ES-I3 (cell line): Measurements from ENCODE around the gene RAD51B.
"Not testable (repeated sequence)": the region's sequence is repeated elsewhere in the genome, so short reads cannot be mapped to it uniquely, and the experiment has no call there.

Experiments used
- H3K36me3 ChIP-seq: 2 replicates; pipeline ENCODE4 v1.6.1; 2013; ENCODE audit warnings: mild to moderate bottlenecking, low read length, control low read depth, moderate library complexity; ENCODE audit not compliant: insufficient read depth
- H3K4me1 ChIP-seq: 2 replicates; pipeline ENCODE4 v1.6.1; 2013; ENCODE audit warnings: mild to moderate bottlenecking, control low read depth, low read length; ENCODE audit not compliant: insufficient read depth
- H3K9ac ChIP-seq: 2 replicates; pipeline ENCODE4 v1.6.1; 2013; ENCODE audit warnings: low read depth, mild to moderate bottlenecking, low read length, moderate library complexity
- H3K9me3 ChIP-seq: 2 replicates; pipeline ENCODE4 v1.6.1; 2013; ENCODE audit warnings: mild to moderate bottlenecking, low read length, moderate library complexity; ENCODE audit not compliant: control insufficient read depth, insufficient read depth

RAD51B gene

DNA sequence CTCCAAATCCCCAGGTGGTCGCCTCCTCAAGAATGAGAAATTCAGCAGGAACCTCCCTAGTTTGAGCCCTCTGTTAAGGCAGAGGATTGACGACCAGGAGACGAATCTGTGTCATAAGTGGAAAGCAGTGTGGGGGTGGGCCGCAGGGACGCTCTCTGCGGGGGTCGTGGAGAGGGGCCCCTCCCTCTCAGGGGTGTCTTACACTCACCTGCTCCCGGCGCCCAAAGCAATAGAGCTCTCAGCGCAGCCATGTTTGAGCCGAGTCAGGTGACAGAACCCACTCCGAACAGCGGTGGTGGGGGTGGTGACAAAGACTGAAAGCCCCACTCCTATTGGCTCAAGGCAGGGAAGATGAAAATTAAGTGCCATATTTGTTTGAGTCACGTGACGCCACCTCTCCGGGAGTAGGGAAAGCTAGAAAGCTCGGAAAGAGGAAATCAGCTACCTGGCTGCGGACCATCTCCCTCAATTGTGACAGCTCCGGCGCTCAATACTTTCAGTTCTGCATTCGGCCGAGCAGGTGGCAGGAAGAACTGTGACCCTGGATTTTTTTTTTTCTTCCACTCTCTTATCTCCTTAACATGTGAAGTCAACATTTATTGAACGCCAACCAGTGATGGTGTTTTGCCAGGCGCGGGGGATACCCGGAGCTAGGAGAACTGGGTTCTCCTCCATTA, 3.1 kb upstream of the RAD51B start, which contains the start of gene ZFYVE26:
Gene ZFYVE26 (minus strand): TSS at position 265 of the 677 bp plus-strand sequence. CDS start 627 bp downstream, outside the sequence.
- peaks cover 7% of the 10 kb centered on the region; the same call in 1 of the 2 replicates for H3K4me1 ChIP-seq
- H3K9me3 ChIP-seq, result no peaks in the 10 kb centered on the region
- peak within 1 kb of the TSS; percentile 87 for H3K9ac ChIP-seq
- peaks cover 2% of the 10 kb centered on the region; the same call in 1 of the 2 replicates for H3K36me3 ChIP-seq

DNA sequence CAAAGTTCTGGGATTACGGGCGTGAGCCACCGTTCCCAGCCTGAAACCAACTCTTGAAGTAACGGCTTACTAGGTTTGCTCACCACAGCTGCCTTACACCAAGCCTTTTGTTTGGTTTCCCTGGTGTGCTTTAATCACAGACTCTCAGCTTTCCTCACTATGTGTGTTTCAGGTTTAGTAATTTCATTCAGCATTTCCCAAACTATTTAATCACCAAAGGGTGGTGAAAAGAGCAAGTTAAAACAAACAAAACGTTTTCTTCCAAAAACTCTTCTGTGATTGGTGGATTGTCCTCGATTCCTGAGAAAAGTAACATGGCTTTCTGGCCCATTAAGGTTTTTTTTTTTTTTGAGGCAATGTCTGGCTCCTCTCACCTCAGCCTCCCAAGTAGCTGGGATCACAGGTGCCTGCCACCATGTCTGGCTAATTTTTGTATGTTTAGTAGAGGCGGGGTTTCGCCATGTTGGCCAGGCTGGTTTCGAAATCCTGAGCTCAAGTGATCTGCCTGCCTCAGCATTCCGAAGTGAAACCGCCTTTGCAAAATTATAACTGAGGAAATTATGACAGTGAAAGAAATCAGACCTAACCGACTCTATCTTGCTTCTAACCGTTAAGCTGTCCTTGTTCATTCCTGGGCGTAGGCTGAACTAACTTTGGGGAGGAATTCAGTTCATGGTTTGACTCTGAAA, 1.7 kb upstream of the RAD51B start:
- Histone ChIP-seq H3K4me1 (peaks cover 7% of the 10 kb centered on the region; the same call in 1 of the 2 replicates), H3K36me3 (no peaks in the 10 kb centered on the region), H3K9me3 (no peaks in the 10 kb centered on the region), H3K9ac (no peak overlapping the region)

DNA sequence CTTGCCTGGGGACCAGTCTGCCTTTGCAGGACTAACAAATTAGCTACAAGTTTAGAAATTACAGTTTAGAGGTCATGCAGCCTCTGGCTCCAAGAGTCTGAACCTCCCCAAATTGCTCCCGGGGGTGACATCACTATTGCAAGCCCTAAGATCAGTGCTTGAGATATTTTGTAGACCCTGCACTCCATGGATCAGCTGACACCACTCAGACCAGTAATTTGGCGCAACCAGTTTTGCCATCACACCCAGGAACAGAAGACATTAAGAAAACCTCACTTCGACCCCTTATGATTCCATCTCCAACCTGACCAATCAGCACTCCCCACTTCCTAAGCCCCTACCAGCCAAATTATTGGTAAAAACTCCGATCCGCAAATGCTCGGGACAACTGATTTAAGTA, 1.1 kb upstream of the RAD51B start:
- H3K9me3 ChIP-seq, H3K9ac ChIP-seq, H3K4me1 ChIP-seq, H3K36me3 ChIP-seq: not testable (repeated sequence)

DNA sequence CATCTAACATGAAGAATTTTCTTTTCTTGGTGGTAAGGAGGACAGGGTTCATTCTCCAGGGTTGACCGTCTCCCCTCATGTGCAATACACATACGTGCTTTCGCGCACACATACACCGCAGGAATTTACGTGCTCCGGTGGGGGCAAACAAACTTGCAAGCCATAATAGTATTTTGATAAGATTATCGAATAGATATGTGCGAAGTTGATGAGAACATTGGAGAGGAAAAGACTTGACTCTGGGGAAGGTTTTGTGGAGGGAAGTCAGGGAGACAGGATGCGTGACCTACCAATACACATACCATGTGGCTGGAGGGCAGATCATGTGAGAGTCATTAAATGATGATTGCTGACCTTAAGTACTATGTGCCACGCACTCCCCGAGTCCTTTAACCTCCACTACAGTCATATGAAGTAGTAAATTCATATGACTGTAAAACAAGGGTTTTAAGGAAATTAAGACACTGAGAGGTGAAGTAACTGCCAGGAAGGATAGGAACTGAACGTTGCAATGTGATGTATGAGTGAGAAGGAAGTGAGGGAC, 921 bp downstream of the RAD51B start:
- H3K9ac ChIP-seq, result peak overlapping the region; percentile 98
- peaks cover 4% of the 10 kb centered on the region; the same call in 1 of the 2 replicates for H3K4me1 ChIP-seq
- H3K9me3 ChIP-seq, result no peaks in the 10 kb centered on the region
- no peaks in the 10 kb centered on the region; the same call in 1 of the 2 replicates for H3K36me3 ChIP-seq

DNA sequence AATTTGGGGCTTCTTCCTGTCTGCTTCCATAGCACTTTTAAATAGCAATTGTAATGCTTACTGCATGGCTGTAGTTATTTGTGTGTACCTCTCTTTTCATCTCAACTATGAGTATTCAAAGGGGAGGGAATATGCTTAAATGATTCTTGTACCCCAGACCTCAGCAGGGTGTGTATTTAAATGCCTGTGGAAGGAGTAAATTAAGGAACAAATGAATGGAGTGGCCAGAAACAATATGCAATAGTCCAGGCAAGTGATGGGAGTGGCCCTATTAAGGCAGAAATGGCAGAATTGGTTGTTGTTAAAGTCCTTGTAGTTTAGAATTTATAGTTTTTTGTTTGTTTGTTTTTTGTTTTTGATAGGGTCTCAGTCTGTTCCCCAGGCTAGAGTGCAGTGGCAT, 1.5 kb downstream of the RAD51B start:
- peaks cover 2% of the 10 kb centered on the region; the same call in 1 of the 2 replicates for H3K4me1 ChIP-seq
- H3K36me3 ChIP-seq, result no peaks in the 10 kb centered on the region; the same call in 1 of the 2 replicates
- H3K9ac ChIP-seq, result peak overlapping the region; percentile 98; the same call in 1 of the 2 replicates
- no peaks in the 10 kb centered on the region for H3K9me3 ChIP-seq

DNA sequence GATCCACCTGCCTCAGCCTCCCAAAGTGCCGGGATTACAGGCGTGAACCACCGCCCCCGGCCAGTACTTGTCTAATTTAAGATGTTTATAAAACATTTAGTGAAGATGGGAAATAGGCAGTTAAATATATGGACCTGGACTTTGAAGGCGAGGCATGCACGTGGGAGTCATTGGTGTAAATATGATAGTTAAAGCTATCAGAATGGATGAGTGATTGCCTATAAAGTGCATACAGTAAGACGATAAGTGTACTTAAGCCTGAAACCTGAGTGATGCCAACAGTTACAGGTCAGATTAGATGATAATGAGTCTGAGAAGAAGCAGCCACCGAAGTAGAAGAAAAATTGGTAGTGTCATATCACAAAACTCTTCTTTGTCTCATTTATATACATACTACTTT, 11.5 kb downstream of the RAD51B start:
- H3K9ac ChIP-seq, result no peak overlapping the region
- H3K36me3 ChIP-seq, result no peaks in the 10 kb centered on the region
- no peaks in the 10 kb centered on the region for H3K4me1 ChIP-seq
- no peaks in the 10 kb centered on the region for H3K9me3 ChIP-seq

DNA sequence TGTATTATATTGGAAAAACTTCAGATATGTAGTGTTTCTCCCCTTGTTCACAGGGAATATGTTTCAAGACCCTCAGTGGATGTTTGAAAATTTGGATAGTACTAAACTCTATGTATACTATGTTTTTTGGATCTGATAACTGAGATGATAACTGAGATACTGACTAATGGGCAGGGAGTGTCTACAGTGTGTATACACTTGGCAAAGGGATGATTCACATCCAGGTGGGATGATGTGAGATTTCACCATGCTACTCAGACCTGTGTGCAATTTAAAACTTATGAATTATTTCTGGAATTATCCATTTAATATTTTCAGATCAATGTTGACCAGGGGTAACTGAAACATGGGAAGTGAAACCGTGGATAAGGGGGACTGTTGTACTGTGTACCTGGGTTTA, 13.8 kb downstream of the RAD51B start:
- H3K36me3 ChIP-seq, result no peaks in the 10 kb centered on the region
- H3K4me1 ChIP-seq, result no peaks in the 10 kb centered on the region
- H3K9ac ChIP-seq, result no peak overlapping the region
- no peaks in the 10 kb centered on the region for H3K9me3 ChIP-seq

DNA sequence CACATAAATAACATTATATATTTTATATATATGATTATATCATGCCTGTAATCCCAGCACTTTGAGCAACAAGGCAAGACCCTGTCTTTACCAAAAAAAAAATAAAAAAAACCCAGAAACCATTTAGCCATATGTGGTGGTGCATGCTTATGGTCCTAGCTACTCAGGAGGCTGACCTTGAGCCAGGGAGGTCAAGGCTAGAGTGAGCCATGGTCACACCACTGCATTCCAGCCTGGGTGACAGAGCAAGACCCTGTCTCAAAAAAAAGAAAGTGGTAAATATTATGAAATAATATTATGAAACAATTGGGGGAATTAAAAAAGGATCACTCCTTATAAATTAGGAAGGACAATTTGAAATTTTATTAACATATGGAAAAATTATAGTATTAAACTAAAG, 16.0 kb downstream of the RAD51B start:
- H3K36me3 ChIP-seq, result no peaks in the 10 kb centered on the region
- no peaks in the 10 kb centered on the region for H3K9me3 ChIP-seq
- H3K4me1 ChIP-seq, result no peaks in the 10 kb centered on the region
- H3K9ac ChIP-seq, result no peak overlapping the region

DNA sequence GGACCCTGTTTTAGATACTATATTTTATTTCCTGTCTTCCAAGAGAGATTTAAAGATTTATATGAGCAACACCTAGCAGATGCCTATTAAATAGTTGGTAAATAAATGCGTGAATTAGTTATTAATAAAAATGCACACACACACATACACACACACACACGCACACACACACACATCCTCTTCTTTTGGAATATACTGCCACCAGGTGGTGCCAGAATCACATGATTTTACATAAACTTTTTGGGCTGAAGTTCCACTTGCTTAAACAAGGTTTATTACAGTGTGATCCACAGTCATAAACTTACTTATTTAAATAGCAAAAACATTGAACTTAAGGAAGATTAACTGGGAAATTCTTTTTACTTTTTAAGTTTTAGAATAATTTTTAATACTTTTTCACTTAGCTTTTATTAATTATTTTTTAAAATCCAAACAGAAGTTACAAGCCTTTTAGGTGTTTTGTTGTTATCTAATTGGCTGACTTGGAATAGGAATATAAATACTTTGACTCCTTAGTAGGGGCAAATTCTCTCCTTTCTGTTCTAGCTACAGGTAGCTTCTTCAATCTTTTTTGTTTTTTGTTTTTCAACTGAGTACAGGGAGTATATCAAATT, 17.5 kb downstream of the RAD51B start:
- no peaks in the 10 kb centered on the region for H3K9me3 ChIP-seq
- H3K4me1 ChIP-seq, result no peaks in the 10 kb centered on the region
- H3K9ac ChIP-seq, result no peak overlapping the region
- no peaks in the 10 kb centered on the region for H3K36me3 ChIP-seq

DNA sequence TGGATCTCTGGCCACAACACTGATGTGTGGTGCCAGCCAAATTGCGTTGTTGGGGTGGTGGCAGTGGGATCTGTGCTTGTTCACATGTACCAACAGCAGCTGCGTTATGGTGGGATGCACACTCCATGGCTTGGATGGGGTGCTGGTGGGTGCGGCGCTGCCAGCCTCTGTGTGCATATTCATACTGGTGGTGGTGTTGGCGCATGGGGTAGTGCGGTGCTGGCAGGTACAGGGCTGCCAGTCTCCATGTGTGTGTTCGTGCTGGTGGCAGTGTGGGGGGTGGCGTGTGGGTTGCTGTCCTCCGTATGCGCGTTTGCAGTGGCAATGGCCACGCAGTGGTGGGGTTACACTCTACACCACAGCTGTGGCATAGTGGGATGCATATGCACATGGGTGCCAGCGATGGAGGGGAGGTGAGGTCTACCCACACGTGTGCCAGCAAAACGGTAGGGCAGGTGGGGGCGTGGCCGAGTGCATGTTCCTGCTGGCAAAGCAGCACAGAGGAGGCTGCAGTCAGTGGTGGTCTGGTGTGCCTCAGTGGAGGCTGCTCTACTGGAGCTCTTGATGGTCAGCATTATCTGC, 26.5 kb downstream of the RAD51B start:
- Histone ChIP-seq H3K36me3 (no peaks in the 10 kb centered on the region), H3K9ac (no peak overlapping the region), H3K4me1 (no peaks in the 10 kb centered on the region), H3K9me3 (no peaks in the 10 kb centered on the region; the same call in 1 of the 2 replicates)

DNA sequence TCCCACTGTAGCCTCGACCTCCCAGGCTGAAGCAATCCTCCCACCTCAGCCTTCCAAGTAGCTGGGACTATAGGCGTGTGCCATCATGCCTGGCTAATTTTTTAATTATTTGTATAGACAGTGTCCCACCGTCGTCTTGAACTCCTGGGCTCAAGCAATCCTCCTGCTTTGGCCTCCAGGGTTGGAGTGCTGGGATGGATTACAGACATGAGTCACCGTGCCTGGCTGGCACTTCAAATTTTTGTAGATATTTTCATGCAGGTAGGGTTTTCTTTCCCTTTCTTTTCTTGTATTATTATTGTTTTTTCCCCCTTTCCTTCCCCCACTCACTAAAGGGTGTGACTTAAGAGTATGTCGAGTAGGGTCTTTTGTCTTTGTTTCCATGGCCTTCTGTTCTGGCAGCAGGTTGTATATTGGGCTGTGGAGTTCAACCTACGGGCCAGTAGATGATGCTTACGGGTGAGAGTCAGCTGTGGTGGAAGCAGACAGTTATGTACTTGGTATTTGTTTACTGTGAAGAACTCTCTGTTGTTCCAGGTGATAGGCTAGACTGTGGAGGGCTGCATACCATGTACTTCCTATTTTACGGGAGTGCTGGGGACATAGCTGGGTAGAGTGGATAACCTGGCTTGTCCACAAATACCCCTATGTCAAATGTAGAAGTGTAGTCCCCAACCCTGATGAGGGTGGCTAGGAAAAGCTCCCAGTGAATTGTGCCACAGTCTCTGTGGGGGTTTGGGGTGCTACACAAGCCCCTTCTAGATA, 30.7 kb downstream of the RAD51B start:
- Histone ChIP-seq H3K9me3 (no peaks in the 10 kb centered on the region; the same call in 1 of the 2 replicates), H3K9ac (no peak overlapping the region), H3K36me3 (no peaks in the 10 kb centered on the region; the same call in 1 of the 2 replicates), H3K4me1 (no peaks in the 10 kb centered on the region)

DNA sequence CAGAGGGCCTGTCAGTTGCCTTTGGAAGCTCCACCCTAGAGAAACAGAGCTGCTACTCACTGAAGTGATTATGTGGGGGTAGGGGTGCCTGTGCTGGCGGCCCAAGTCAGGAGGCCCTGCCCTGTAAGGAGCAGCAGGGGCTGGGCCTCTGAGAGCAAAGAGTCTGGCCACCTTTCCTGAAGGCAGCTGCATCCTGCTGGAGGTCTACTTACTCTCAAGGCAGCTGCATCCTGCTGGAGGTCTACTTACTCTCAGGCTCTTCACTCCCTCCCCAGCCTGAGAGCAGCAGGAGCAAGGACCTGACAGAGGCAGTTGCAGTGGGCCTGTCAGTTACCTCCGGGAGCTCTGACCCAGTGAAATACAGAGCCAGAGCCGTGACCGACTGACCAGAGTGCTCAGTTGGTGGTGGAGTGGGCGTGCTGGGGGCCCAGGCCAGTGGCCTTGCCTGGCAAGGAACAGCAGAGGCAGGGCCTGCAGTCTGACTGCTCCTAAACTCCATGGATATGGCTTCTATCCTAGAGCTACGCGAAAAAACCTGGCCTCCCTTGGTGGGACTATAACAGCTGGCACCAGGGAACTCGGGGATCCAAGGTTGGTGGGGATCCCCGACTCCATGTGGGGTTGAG, 32.3 kb downstream of the RAD51B start:
- H3K4me1 ChIP-seq, result no peaks in the 10 kb centered on the region
- H3K9me3 ChIP-seq, result no peaks in the 10 kb centered on the region; the same call in 1 of the 2 replicates
- no peaks in the 10 kb centered on the region; the same call in 1 of the 2 replicates for H3K36me3 ChIP-seq
- H3K9ac ChIP-seq, result no peak overlapping the region

DNA sequence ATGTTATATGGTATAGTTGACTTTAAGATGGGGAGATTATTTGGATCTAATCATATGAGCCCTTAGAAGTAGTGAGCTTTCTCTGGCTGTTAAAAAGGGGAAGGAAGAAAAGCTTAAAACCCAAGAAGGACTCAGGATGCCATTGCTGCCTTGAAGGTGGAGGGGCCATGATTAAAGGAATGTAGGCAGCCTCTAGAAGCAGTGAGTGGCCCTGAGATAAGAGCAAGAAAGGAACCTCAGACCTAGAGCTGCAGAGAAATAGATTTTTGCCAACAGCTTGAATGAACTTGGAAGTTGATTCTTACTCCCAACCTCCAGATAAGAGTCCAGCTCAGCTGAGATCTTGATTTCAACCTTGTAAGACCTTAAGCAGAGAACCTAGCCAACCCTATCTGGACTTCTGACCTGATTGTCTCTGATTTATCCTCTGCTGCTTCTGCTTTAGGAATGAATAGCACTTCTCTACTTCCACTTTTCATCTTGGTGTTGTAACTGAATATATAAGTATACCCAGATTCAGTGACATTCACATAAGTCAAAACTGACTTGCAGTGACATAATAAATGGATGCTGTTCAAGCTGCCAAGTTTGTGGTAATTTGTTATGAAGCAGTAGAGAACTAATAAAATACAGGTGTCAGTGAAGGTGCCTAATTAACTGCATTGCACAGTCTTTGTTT, 33.5 kb downstream of the RAD51B start:
- no peaks in the 10 kb centered on the region for H3K4me1 ChIP-seq
- H3K9me3 ChIP-seq, result no peaks in the 10 kb centered on the region; the same call in 1 of the 2 replicates
- H3K36me3 ChIP-seq, result no peaks in the 10 kb centered on the region; the same call in 1 of the 2 replicates
- no peak overlapping the region for H3K9ac ChIP-seq
